Cardiac muscle cell (in vitro differentiated cells and primary cell): ENCODE measurements around the gene PHRF1. TPM values are rescaled to one million over a fixed set of nuclear protein-coding genes. Genes with fewer than 3 reads are reported as not detected.

Source experiments
- DNase-seq, 2 donors: peaks; one replicate each; pipeline versions ENCODE4 v3.0.0 to v3.0.0-alpha.2; 2010 to 2017; ENCODE audit warnings: low read depth in 1 of 2, low spot score in 1 of 2
- H3K27ac ChIP-seq: fragments of 200-600 bp; sonication (generic); 2 replicates; pipeline ENCODE4 v1.5.1; 2016
- H3K27me3 ChIP-seq: fragments of 200-600 bp; sonication (generic); 2 replicates; pipeline ENCODE4 v1.6.0; 2016; ENCODE audit warnings: control low read depth
- H3K36me3 ChIP-seq: fragments of 200-600 bp; sonication (generic); 2 replicates; pipeline ENCODE4 v1.5.1; 2016; ENCODE audit warnings: control low read depth
- H3K4me1 ChIP-seq: fragments of 200-600 bp; sonication (generic); 2 replicates; pipeline ENCODE4 v1.8.1; 2017; ENCODE audit warnings: low read depth, mild to moderate bottlenecking, mixed run types
- H3K4me3 ChIP-seq: fragments of 200-600 bp; sonication (generic); 2 replicates; pipeline ENCODE4 v1.5.1; 2016; ENCODE audit warnings: mild to moderate bottlenecking
- H3K9me3 ChIP-seq: fragments of 200-600 bp; sonication (generic); 2 replicates; pipeline ENCODE4 v1.5.1; 2017; ENCODE audit warnings: low read depth, mild to moderate bottlenecking, control low read depth
- polyA plus RNA-seq: library from polyadenylated mRNA; unstranded; fragments of >200 nt; fragmentation: Nextera tagmentation; extraction: Ambion mirVana; gene quantifications from 2 replicates; pipeline ENCODE4 v1.2.1, GENCODE V29; 2016
- total RNA-seq: library from RNA; depleted of rRNA; stranded (reverse); fragments of >200 nt; gene quantifications from 2 replicates; pipeline ENCODE4 v1.2.3, GENCODE V29; 2016
- TF ChIP-seq, protein P1 (sequence below): IDR thresholded peaks from 2 replicates; pipeline ENCODE4 v1.5.1; 2012; ENCODE audit warnings: low read depth, mild to moderate bottlenecking, low read length

Gene PHRF1
- total and polyA plus RNA-seq, 2 experiments from 2014 or later, result 17.8 to 48.0 TPM

DNA sequence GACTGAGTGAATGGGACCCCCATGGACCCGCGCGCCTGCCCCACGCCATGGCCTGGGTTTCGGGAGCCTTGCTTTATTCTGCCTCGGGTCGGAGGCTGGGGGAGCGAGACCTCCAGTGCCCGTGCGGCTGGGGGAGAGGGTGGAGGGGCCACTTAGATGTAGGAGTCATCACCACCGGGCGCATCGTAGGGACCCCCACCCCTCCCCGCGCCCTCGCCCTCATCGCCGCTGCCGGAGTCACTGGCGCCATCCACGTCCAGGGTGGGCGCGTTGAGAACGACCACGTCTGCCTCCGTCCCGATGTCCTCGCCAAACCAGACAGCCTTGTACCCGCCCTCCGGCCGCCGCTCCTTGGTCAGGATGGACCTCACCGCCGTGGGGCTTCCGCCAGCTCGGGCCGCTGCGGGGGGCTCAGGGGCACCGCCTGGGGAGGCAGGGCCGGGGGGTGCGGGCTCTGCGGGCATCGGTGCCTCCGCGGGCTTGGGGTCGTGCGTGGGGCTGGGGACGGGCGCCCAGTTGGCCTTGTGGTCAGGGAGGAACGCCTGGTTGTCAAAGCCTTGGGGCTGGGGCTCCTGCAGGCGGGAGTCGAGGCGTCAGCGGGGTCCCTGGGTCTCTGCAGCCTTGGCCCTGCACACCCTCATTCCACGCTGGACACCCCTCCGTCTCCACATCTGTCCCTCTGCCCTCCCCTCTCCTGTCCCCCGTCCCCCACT, 41.1 kb downstream of the PHRF1 start:
- no peak for DNase-seq
- H3K36me3 ChIP-seq, result peaks cover 5% of the 10 kb centered on the region
- no peaks in the 10 kb centered on the region for H3K9me3 ChIP-seq
- TF ChIP-seq, protein P1, sequence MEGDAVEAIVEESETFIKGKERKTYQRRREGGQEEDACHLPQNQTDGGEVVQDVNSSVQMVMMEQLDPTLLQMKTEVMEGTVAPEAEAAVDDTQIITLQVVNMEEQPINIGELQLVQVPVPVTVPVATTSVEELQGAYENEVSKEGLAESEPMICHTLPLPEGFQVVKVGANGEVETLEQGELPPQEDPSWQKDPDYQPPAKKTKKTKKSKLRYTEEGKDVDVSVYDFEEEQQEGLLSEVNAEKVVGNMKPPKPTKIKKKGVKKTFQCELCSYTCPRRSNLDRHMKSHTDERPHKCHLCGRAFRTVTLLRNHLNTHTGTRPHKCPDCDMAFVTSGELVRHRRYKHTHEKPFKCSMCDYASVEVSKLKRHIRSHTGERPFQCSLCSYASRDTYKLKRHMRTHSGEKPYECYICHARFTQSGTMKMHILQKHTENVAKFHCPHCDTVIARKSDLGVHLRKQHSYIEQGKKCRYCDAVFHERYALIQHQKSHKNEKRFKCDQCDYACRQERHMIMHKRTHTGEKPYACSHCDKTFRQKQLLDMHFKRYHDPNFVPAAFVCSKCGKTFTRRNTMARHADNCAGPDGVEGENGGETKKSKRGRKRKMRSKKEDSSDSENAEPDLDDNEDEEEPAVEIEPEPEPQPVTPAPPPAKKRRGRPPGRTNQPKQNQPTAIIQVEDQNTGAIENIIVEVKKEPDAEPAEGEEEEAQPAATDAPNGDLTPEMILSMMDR, result no peak
- no peak overlapping the region for H3K4me3 ChIP-seq
- no peaks in the 10 kb centered on the region for H3K27me3 ChIP-seq
- peaks cover 12% of the 10 kb centered on the region for H3K4me1 ChIP-seq
- no peak overlapping the region for H3K27ac ChIP-seq

DNA sequence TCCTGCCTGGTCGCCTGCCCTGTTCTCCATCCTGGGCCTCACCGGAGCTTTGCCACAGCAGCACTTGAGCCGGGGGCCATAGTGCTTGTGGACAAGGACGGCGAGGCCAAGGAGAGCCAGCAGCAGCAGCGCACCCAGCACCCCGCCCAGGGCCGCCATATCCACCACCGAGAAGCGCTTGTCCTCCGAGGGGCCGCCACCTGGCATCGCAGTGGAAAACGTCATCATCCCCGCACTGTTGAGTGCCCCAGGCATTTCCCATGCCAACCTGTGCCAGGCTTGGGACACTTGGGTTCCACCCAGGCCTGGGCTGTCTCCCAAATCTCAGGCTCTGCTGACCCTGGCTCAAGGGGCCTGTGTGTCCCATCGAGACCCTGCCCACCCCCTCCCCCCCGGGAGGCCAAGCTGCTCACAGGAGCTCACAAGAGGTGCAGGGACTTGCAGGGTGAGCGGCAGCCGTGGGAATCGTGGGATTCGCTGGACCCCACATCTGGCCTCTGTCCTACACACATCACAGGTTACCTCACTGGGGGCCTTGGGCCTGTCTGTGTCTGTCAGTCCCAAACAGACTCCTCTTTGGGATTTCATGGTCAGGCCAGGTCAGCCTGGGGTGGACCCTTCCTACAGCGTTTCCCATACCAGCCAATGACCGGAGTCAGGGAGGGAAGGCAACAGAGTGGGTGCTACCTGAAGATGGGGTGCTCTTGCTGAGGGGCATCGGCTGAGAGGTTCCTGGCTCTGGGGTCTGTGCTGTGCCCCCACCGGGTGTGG, 41.8 kb downstream of the PHRF1 start:
- TF ChIP-seq, protein P1, result no peak
- Histone ChIP-seq H3K9me3 (no peaks in the 10 kb centered on the region), H3K36me3 (peaks cover 2% of the 10 kb centered on the region), H3K27me3 (no peaks in the 10 kb centered on the region), H3K4me1 (peaks cover 7% of the 10 kb centered on the region), H3K4me3 (no peak overlapping the region), H3K27ac (no peak overlapping the region)
- no peak for DNase-seq

DNA sequence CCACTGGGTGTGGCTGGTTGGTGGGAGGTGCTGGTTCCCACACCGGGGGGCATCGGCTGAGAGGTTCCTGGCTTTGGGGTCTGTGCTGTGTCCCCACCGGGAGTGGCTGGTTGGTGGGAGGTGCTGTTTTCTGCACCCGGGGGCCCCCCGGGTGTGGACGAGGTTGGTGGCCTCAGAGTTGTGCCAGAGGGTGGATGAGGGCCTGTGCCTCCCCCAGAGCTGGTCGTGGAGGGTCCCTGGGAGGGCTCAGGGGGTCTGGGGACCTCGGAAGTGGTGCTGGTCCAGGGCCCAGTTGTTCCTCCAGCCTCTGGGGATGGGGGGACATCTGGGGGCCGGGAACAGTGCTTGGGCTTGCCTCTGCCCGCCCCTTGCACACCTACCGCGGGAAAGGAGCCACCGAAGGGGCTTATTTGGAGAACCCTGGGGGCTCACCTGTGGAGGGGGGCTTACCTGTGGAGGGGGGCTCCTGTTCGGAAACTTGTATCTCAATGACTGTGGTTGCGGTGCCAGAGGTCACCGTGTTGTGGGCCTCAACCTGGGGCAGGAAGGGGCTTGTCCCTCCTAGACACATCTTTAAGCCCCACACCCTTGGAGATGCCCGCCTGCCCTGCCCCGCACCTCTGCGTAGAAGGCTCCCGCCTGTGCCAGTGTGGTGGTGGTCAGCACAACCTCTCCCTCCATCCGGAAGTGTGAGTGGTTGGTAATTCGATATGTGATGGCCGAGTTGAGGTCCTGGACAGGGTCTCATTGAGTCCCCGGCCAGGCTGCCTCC, 42.8 kb downstream of the PHRF1 start:
- H3K9me3 ChIP-seq, result no peaks in the 10 kb centered on the region
- TF ChIP-seq, protein P1, result no peak
- peaks cover 4% of the 10 kb centered on the region for H3K4me1 ChIP-seq
- no peaks in the 10 kb centered on the region for H3K27me3 ChIP-seq
- H3K36me3 ChIP-seq, result peaks cover 2% of the 10 kb centered on the region
- H3K27ac ChIP-seq, result no peak overlapping the region
- no peak for DNase-seq
- no peak overlapping the region for H3K4me3 ChIP-seq

DNA sequence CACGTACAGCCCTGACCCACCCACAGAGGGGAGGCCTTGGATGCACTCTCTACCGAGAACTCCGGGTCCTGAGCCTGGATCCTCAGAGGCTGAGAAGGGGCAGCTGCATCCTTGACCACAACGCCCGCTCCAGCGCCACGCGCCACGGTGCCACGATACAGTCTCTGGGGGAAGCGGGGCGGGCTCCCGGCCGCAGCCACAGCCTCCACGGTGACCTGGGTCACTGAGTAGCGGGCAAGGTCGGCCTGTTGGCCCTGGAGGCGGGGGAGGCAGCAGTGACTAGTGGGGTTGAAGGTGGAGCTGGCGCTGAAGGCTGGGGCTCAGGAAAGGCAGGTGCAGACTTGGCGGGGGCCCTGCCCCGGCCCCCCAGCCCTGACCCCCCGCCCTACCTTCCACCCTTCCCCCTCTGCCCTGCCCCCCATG, 43.4 kb downstream of the PHRF1 start:
- H3K27me3 ChIP-seq, result no peaks in the 10 kb centered on the region
- TF ChIP-seq, protein P1, result no peak
- DNase-seq, result no peak
- H3K4me3 ChIP-seq, result no peak overlapping the region
- no peak overlapping the region for H3K27ac ChIP-seq
- H3K4me1 ChIP-seq, result peaks cover 4% of the 10 kb centered on the region
- H3K9me3 ChIP-seq, result no peaks in the 10 kb centered on the region
- H3K36me3 ChIP-seq, result peaks cover 2% of the 10 kb centered on the region

DNA sequence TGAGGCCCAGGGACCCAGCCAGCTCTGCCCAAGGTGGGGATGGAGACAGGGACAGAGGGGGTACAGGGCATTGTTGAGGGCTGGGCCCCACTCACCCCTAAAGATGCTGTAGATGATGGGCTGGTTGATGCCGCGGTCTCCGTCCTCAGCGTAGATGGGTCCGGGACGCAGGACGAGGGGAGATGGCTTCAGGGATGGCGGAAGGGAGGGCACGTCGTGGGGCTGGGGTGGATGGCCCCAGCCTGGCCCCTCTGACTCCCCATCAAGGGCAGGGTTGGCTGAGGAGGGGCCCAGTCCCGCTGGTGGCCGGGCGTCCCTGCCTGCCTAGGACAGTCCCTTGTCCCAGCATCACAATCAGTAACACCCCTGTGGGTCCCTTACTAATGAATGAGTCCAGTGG, 43.9 kb downstream of the PHRF1 start:
- TF ChIP-seq, protein P1, result no peak
- Histone ChIP-seq H3K4me1 (peaks cover 4% of the 10 kb centered on the region), H3K4me3 (no peak overlapping the region), H3K27ac (no peak overlapping the region), H3K36me3 (peaks cover 2% of the 10 kb centered on the region), H3K27me3 (no peaks in the 10 kb centered on the region), H3K9me3 (no peaks in the 10 kb centered on the region)
- no peak for DNase-seq
